Measurements from ENCODE around the gene ZMIZ1.

DNA sequence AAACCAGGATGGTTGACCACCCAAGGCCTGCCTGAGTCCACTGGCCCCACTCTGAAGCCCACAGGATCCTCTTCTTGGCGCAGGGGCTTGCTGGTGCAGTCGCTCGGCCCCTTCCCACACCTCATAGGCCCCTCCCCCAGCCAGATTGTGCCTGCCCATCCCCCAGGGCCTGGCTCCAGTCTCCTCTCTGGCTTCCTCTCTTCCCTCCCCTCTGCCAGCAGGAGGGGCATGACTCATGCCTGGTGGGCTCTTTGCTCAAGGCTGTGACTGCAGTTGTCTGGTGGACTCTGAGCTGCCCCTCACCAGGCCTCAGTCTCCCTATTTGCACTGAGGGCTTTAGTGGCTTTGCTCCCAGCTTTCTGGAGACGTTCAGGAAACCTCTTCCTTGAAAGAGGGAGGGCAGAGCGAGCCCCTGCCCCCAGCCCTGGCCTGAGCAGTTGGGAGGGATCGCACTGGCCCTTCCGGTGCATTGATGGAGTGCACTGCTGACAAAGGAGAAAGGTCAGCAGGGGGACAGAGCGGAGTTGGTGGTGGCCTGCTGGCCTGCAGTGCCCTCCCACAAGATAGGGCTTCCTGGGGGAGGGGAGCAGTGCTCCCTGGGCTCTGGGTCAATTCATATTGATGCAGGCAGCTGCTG lies 60.7 kb downstream of the ZMIZ1 start:
- TF ChIP-seq, protein P1, sequence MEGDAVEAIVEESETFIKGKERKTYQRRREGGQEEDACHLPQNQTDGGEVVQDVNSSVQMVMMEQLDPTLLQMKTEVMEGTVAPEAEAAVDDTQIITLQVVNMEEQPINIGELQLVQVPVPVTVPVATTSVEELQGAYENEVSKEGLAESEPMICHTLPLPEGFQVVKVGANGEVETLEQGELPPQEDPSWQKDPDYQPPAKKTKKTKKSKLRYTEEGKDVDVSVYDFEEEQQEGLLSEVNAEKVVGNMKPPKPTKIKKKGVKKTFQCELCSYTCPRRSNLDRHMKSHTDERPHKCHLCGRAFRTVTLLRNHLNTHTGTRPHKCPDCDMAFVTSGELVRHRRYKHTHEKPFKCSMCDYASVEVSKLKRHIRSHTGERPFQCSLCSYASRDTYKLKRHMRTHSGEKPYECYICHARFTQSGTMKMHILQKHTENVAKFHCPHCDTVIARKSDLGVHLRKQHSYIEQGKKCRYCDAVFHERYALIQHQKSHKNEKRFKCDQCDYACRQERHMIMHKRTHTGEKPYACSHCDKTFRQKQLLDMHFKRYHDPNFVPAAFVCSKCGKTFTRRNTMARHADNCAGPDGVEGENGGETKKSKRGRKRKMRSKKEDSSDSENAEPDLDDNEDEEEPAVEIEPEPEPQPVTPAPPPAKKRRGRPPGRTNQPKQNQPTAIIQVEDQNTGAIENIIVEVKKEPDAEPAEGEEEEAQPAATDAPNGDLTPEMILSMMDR (IDR thresholded peaks at IDR 0.05) = no peak
- no peak for TF ChIP-seq ZFX (IDR thresholded peaks at IDR 0.05; ENCODE audit: borderline replicate concordance)
